Stomach (tissue), 9 donors: ENCODE measurements around the gene ATP6V1B1. TPM values are rescaled to one million over a fixed set of nuclear protein-coding genes. Genes with fewer than 3 reads are reported as not detected.

Experiments
- DNase-seq, 2 donors: peaks; one replicate each; pipeline versions ENCODE4 v3.0.0 to v3.0.0-alpha.2; 2013 to 2019
- H3K27ac ChIP-seq, 5 donors: fragments of 200-600 bp in 4 of 5; sonication (generic) in 4 of 5; one replicate each; pipeline ENCODE4 v1.5.1; 2013 to 2019; ENCODE audit warnings: mild to moderate bottlenecking in 1 of 5, moderate library complexity in 1 of 5
- H3K27me3 ChIP-seq, 3 donors: fragments of 200-600 bp; sonication (generic); one replicate each; pipeline ENCODE4 v1.5.1; 2017 to 2019; ENCODE audit warnings: mixed run types in 1 of 3
- H3K36me3 ChIP-seq, 4 donors: fragments of 200-600 bp; sonication (generic); 1 replicate in 3 of 4; 2 replicates in 1 of 4; pipeline ENCODE4 v1.5.1; 2016 to 2019
- H3K4me1 ChIP-seq, 4 donors: fragments of 200-600 bp; sonication (generic); one replicate each; pipeline ENCODE4 v1.5.1; 2016 to 2019
- H3K4me3 ChIP-seq, 4 donors: fragments of 200-600 bp; sonication (generic) in 3 of 4; one replicate each; pipeline ENCODE4 v1.5.1; 2016 to 2019; ENCODE audit warnings: mild to moderate bottlenecking in 1 of 4
- H3K9me3 ChIP-seq, 4 donors: fragments of 200-600 bp; sonication (generic); one replicate each; pipeline ENCODE4 v1.5.1; 2016 to 2019
- CTCF ChIP-seq, 7 experiments: fragments of 450-650 bp in 4 of 7; fragments of 200-600 bp in 3 of 7; sonication (generic) in 3 of 7; IDR thresholded peaks; one replicate each; pipeline ENCODE4 v1.5.1; 2016 to 2019; ENCODE audit warnings: antibody characterized with exemption in 7 of 7, control low read depth in 2 of 7, mild to moderate bottlenecking in 1 of 7
- EP300 ChIP-seq: sonication (generic); formaldehyde crosslinking; IDR thresholded peaks from one replicate; pipeline ENCODE4 v1.6.1; 2017; ENCODE audit warnings: antibody characterized with exemption
- POLR2A ChIP-seq, 4 donors: fragments of 450-650 bp; IDR thresholded peaks; one replicate each; pipeline ENCODE4 v1.6.1; 2016; ENCODE audit warnings: antibody characterized with exemption in 4 of 4, control low read depth in 2 of 4, mild to moderate bottlenecking in 1 of 4, moderate library complexity in 1 of 4
- POLR2AphosphoS5 ChIP-seq, 3 donors: sonication (generic); formaldehyde crosslinking; IDR thresholded peaks; one replicate each; pipeline ENCODE4 v1.6.1; 2016; ENCODE audit warnings: antibody characterized with exemption in 3 of 3
- whole genome bisulfite sequencing, 5 donors: extraction: QIAGEN DNeasy Blood & Tissue Kit in 3 of 5; methylation state at CpG; one replicate each; pipeline versions ENCODE4 v1.1.5 to v1.1.7; 2013 to 2018; 5-methylcytosine and 5-hydroxymethylcytosine counted together
- intact Hi-C: fragments of 100-400 bp; cut with DNase I; formaldehyde crosslinking; loops from one replicate; pipeline ENCODE4 v1.15.1; 2023; ENCODE audit warnings: low total_unique reads
- polyA plus RNA-seq, 3 donors: library from polyadenylated mRNA; stranded (reverse); fragments of 200-250 nt; gene quantifications; one replicate each; pipeline ENCODE4 v1.2.3, GENCODE V29; 2013
- total RNA-seq, 5 donors: library from RNA; depleted of rRNA; stranded (reverse); fragments of >200 nt; gene quantifications; one replicate each; pipeline versions ENCODE4 v1.1.0 to v1.2.3, GENCODE V29; 2014 to 2016
- donor health status: healthy with polysubstance abuse.
- donor health status: Bipolar disorder and iron deficiency.
- donor health status: healthy.

Gene ATP6V1B1
- total and polyA plus RNA-seq, 8 donors: 0.35 to 0.55 TPM; not detected in 6

- 2 to 5% (median 3%) methylated on average over 38 to 59 of the region's 59 CpGs for WGBS, 5 donors
- DNase-seq: peak; percentile 75 to 87
- TF ChIP-seq POLR2AphosphoS5 (IDR thresholded peaks at IDR 0.05) (peak in 1 of 3 donors; percentile 15), EP300 (no peak), CTCF (IDR thresholded peaks at IDR 0.05) (peak in 5 of 7 experiments; percentile 30 to 85 (median 61))
- intact Hi-C loops: no loop called here
- Histone ChIP-seq H3K9me3 (no peaks in the 10 kb centered on the region), H3K4me3 (peak overlapping the region; percentile 44 to 60 (median 52)), H3K27me3 (peaks cover 0 to 69% (median 23%) of the 10 kb centered on the region in 3 donors), H3K4me1 (peaks cover 7 to 12% (median 10%) of the 10 kb centered on the region in 4 donors), H3K27ac (no peak overlapping the region), H3K36me3 (no peaks in the 10 kb centered on the region)
Observed at GRCh38 chr2:70964596-70965386, 29.1 kb downstream of the ATP6V1B1 start.

GRCh38 chr2:70965506-70965905 is 29.8 kb downstream of the ATP6V1B1 start:
- Histone ChIP-seq H3K4me1 (peaks cover 7 to 12% (median 10%) of the 10 kb centered on the region in 4 donors), H3K27ac (no peak overlapping the region), H3K4me3 (peak overlapping the region; percentile 44 to 60 (median 52)), H3K27me3 (peaks cover 0 to 62% (median 23%) of the 10 kb centered on the region in 3 donors), H3K9me3 (no peaks in the 10 kb centered on the region), H3K36me3 (no peaks in the 10 kb centered on the region)
- no peak for DNase-seq
- intact Hi-C loops: no loop called here
- TF ChIP-seq CTCF (IDR thresholded peaks at IDR 0.05) (no peak), EP300 (no peak), POLR2AphosphoS5 (IDR thresholded peaks at IDR 0.05) (no peak), POLR2A (IDR thresholded peaks at IDR 0.05) (no peak)
- 67 to 72% (median 69%) methylated on average over 14 of the region's 14 CpGs for WGBS, 5 donors

GRCh38 chr2:70966681-70967080 is 31.0 kb downstream of the ATP6V1B1 start:
- Histone ChIP-seq H3K27me3 (peaks cover 0 to 57% (median 23%) of the 10 kb centered on the region in 3 donors), H3K9me3 (no peaks in the 10 kb centered on the region), H3K4me3 (no peak overlapping the region), H3K27ac (no peak overlapping the region), H3K36me3 (no peaks in the 10 kb centered on the region), H3K4me1 (peaks cover 7 to 12% (median 10%) of the 10 kb centered on the region in 4 donors)
- 58 to 70% (median 66%) methylated on average over 4 of the region's 4 CpGs for WGBS, 5 donors
- TF ChIP-seq CTCF (IDR thresholded peaks at IDR 0.05): no peak
- no peak for TF ChIP-seq EP300
- TF ChIP-seq POLR2A (IDR thresholded peaks at IDR 0.05): no peak
- TF ChIP-seq POLR2AphosphoS5 (IDR thresholded peaks at IDR 0.05): no peak
- DNase-seq: no peak
- intact Hi-C loops: no loop called here

GRCh38 chr2:70967189-70967588 is 31.5 kb downstream of the ATP6V1B1 start:
- no peak for DNase-seq
- Histone ChIP-seq H3K4me1 (peaks cover 7 to 12% (median 10%) of the 10 kb centered on the region in 4 donors), H3K4me3 (no peak overlapping the region), H3K9me3 (no peaks in the 10 kb centered on the region), H3K27me3 (peaks cover 0 to 52% (median 23%) of the 10 kb centered on the region in 3 donors), H3K36me3 (no peaks in the 10 kb centered on the region), H3K27ac (no peak overlapping the region)
- TF ChIP-seq POLR2A (IDR thresholded peaks at IDR 0.05) (no peak), POLR2AphosphoS5 (IDR thresholded peaks at IDR 0.05) (no peak), CTCF (IDR thresholded peaks at IDR 0.05) (no peak), EP300 (no peak)
- intact Hi-C loops: no loop called here
- WGBS, 5 donors: 62 to 77% (median 71%) methylated on average over 4 of the region's 4 CpGs
